Stimulated activated CD4-positive, alpha-beta T cell treated with anti-CD3 and anti-CD28 coated beads, Interleukin-15, amount 100 ng/mL, for 24 hours (primary cell): ENCODE data around the gene TMX2.
A peak's percentile ranks its signal among the peaks of the same experiment; 100 is the strongest.
"Not testable (repeated sequence)": the region's sequence is repeated elsewhere in the genome, so short reads cannot be mapped to it uniquely, and the experiment has no call there.

ENCODE experiments used
- DNase-seq: peaks from one replicate; pipeline ENCODE4 v3.0.0-alpha.2; 2020

Gene TMX2

GRCh38 chr11:57712256-57713150, at the start of gene TMX2:
Gene TMX2, plus strand, starts transcription at chr11:57712593. Its CDS starts 26 bp downstream, at chr11:57712619.
- peak; percentile 93 for DNase-seq

GRCh38 chr11:57662893-57663292, 49.5 kb upstream of the TMX2 start:
- no peak for DNase-seq

GRCh38 chr11:57663975-57664374, 48.4 kb upstream of the TMX2 start:
- no peak for DNase-seq

- peak; percentile 94 for DNase-seq
Measured at GRCh38 chr11:57667117-57667735, 45.2 kb upstream of the TMX2 start.

- peak; percentile 99 for DNase-seq
Measured at GRCh38 chr11:57667736-57668433, 44.5 kb upstream of the TMX2 start, which contains the start of gene ZDHHC5. Gene ZDHHC5, plus strand, starts transcription at chr11:57668114. Its CDS starts 4,977 bp downstream, at chr11:57673091.

GRCh38 chr11:57668434-57668782, 44.0 kb upstream of the TMX2 start:
- no peak for DNase-seq

- no peak for DNase-seq
Measured at GRCh38 chr11:57674251-57674650, 38.1 kb upstream of the TMX2 start.

- no peak for DNase-seq
Measured at GRCh38 chr11:57675176-57675941, 37.0 kb upstream of the TMX2 start.

- DNase-seq = no peak
Measured at GRCh38 chr11:57679396-57679795, 33.0 kb upstream of the TMX2 start.

GRCh38 chr11:57680552-57680874, 31.9 kb upstream of the TMX2 start:
- peak; percentile 21 for DNase-seq

GRCh38 chr11:57681168-57681567, 31.2 kb upstream of the TMX2 start:
- no peak for DNase-seq

GRCh38 chr11:57690474-57690873, 21.9 kb upstream of the TMX2 start:
- DNase-seq = not testable (repeated sequence)

- DNase-seq = no peak
Measured at GRCh38 chr11:57698843-57699365, 13.5 kb upstream of the TMX2 start.

GRCh38 chr11:57699813-57700212, 12.6 kb upstream of the TMX2 start:
- no peak for DNase-seq

GRCh38 chr11:57700425-57700824, 12.0 kb upstream of the TMX2 start:
- DNase-seq = no peak

GRCh38 chr11:57703341-57703740, 9.1 kb upstream of the TMX2 start:
- no peak for DNase-seq

- no peak for DNase-seq
Measured at GRCh38 chr11:57704932-57705331, 7.5 kb upstream of the TMX2 start.

- DNase-seq = not testable (repeated sequence)
Measured at GRCh38 chr11:57705432-57705831, 7.0 kb upstream of the TMX2 start.

GRCh38 chr11:57709802-57710367, 2.5 kb upstream of the TMX2 start:
- no peak for DNase-seq

- DNase-seq = peak; percentile 83
Measured at GRCh38 chr11:57711414-57712255, 758 bp upstream of the TMX2 start, which contains the start of gene MED19. Gene MED19, minus strand, starts transcription at chr11:57712215. Its CDS starts 36 bp downstream, at chr11:57712179.

GRCh38 chr11:57713835-57714234, 1.4 kb downstream of the TMX2 start:
- no peak for DNase-seq
